GM12878 (cell line): ENCODE data around the gene GMPR2. TPM values are rescaled to one million over a fixed set of nuclear protein-coding genes. Genes with fewer than 3 reads are reported as not detected.

ENCODE experiments used
- BACH1 ChIP-seq: fragments of 450-650 bp; IDR thresholded peaks from 2 replicates; pipeline ENCODE4 v1.6.1; 2017; ENCODE audit warnings: mild to moderate bottlenecking, borderline replicate concordance
- CREM ChIP-seq: IDR thresholded peaks from 2 replicates; pipeline ENCODE4 v1.6.1; 2014; ENCODE audit warnings: antibody characterized with exemption, low read depth
- EP300 ChIP-seq, 2 experiments: fragments of 150-350 bp in 1 of 2; IDR thresholded peaks; 2 replicates each; pipeline ENCODE4 v1.6.1; 2011 to 2012; ENCODE audit warnings: low read depth in 2 of 2, low read length in 2 of 2, borderline replicate concordance in 1 of 2, improper control_type of control experiment in 1 of 2, inconsistent platforms in 1 of 2; ENCODE audit not compliant: control insufficient read depth in 1 of 2
- IKZF2 ChIP-seq, 2 experiments: fragments of 450-650 bp; IDR thresholded peaks; 2 replicates each; pipeline ENCODE4 v1.6.1; 2017; ENCODE audit warnings: mild to moderate bottlenecking in 2 of 2, moderate library complexity in 2 of 2
- MXI1 ChIP-seq: fragments of 150-350 bp; IDR thresholded peaks from 2 replicates; pipeline ENCODE4 v1.6.1; 2011; ENCODE audit warnings: low read depth, mild to moderate bottlenecking, inconsistent platforms, low read length, improper control_type of control experiment
- NFYB ChIP-seq: IDR thresholded peaks from 2 replicates; pipeline ENCODE4 v1.6.1; 2011; ENCODE audit warnings: low read depth, mild to moderate bottlenecking, low read length, improper control_type of control experiment, moderate library complexity; ENCODE audit not compliant: insufficient read depth
- polyA plus RNA-seq, 11 experiments: library from polyadenylated mRNA; depleted of rRNA in 4 of 11; unstranded in 6 of 11; stranded (reverse) in 5 of 11; fragments of >200 nt; fragmentation: Nextera tagmentation in 4 of 11; fragmentation: Illumina TruSeq in 1 of 11; extraction: Ambion mirVana in 4 of 11; extraction: Trizol in 1 of 11; gene quantifications; 1 replicate in 1 of 11; 2 replicates in 10 of 11; pipeline versions ENCODE4 v1.2.1 to v1.2.3, GENCODE V29; 2011 to 2016; ENCODE audit warnings: inconsistent platforms in 2 of 11, missing spikeins in 2 of 11, low read depth in 1 of 11
- total RNA-seq, 4 experiments: library from RNA; depleted of rRNA in 3 of 4; stranded (reverse); fragments of >200 nt in 3 of 4; fragmentation: Illumina TruSeq in 1 of 4; extraction: Trizol in 1 of 4; gene quantifications; 2 replicates each; pipeline versions ENCODE4 v1.2.1 to v1.2.3, GENCODE V29; 2013 to 2021
- TF ChIP-seq, protein P1 (sequence below): fragments of 450-650 bp; IDR thresholded peaks from 2 replicates; pipeline ENCODE4 v1.6.1; 2017; ENCODE audit warnings: mild to moderate bottlenecking, moderate library complexity

Gene GMPR2
- total and polyA plus RNA-seq, 10 of the 15 experiments (the other 5 are each of a cell fraction or from before 2014, with no cell fraction given) = 55.1 to 80.3 (median 61.5) TPM

DNA sequence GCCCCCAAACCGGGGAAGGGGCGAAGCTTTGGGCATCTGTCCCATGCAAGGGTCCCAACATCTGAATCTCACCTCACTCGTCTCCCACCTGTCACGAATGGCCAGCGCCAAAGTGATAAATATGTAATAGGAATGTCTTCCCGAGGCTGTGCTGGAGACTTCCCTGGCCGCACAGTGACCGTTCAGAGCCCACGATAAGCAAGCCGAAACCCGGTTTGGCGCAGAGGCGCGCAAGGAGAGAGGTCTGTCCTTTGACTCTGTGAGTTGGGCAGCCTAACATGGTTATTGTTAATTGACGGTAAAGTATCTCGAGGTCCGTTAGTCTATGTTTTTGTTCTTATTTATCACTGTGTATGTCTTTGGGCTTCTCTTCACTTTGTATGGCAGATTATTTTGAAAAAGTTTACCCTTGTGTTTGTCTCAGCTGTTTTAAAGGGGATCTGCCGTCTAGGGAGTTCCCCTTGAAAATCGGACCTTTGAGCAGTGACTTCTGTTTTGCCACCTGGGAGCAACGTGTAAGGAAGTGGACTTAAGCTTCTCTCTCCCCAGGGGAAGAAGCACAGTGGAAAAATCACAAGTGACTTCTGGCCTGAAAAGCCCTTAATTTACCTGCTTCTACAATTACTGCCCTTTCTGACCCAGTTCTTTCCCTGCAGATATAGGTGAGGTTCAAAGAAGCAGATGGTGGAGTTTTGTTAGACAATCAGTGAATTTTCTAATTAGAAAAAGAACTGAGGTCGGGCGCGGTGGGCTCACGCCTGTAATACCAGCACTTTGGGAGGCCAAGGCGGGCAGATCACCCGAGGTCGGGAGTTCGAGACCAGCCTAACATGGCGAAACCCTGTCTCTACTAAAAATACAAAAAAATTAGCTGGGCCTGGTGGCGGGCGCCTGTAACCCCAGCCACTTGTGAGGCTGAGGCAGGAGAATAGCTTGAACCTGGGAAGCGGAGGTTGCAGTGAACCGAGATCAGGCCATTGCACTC lies 36.4 kb upstream of the GMPR2 start (continued):
- TF ChIP-seq IKZF2 (IDR thresholded peaks at IDR 0.05) (peak; percentile 25 to 50; a peak in 2 of 4 replicates), BACH1 (no peak; the same call in 1 of the 2 replicates), MXI1 (peak; percentile 87), CREM (no peak), EP300 (IDR thresholded peaks at IDR 0.05; ENCODE audit: borderline replicate concordance in 1 of 2, control insufficient read depth in 1 of 2, low read depth in 2 of 2, low read length in 2 of 2) (no peak), NFYB (no peak)
- TF ChIP-seq, protein P1, sequence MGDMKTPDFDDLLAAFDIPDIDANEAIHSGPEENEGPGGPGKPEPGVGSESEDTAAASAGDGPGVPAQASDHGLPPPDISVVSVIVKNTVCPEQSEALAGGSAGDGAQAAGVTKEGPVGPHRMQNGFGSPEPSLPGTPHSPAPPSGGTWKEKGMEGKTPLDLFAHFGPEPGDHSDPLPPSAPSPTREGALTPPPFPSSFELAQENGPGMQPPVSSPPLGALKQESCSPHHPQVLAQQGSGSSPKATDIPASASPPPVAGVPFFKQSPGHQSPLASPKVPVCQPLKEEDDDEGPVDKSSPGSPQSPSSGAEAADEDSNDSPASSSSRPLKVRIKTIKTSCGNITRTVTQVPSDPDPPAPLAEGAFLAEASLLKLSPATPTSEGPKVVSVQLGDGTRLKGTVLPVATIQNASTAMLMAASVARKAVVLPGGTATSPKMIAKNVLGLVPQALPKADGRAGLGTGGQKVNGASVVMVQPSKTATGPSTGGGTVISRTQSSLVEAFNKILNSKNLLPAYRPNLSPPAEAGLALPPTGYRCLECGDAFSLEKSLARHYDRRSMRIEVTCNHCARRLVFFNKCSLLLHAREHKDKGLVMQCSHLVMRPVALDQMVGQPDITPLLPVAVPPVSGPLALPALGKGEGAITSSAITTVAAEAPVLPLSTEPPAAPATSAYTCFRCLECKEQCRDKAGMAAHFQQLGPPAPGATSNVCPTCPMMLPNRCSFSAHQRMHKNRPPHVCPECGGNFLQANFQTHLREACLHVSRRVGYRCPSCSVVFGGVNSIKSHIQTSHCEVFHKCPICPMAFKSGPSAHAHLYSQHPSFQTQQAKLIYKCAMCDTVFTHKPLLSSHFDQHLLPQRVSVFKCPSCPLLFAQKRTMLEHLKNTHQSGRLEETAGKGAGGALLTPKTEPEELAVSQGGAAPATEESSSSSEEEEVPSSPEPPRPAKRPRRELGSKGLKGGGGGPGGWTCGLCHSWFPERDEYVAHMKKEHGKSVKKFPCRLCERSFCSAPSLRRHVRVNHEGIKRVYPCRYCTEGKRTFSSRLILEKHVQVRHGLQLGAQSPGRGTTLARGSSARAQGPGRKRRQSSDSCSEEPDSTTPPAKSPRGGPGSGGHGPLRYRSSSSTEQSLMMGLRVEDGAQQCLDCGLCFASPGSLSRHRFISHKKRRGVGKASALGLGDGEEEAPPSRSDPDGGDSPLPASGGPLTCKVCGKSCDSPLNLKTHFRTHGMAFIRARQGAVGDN = peak; percentile 34; the same call in 1 of the 2 replicates
